Measurements from ENCODE around the gene OR2B2.

GRCh38 chr6:27882624-27883023, 29.6 kb downstream of the OR2B2 start:
- no peak for TF ChIP-seq EZH2 (optimal IDR thresholded peaks at IDR 0.05; ENCODE audit: low read depth, low read length)
- TF ChIP-seq EZH2phosphoT487 (IDR thresholded peaks at IDR 0.05; ENCODE audit: low read length) = no peak

Measured in MM.1S (cell line).